GM13977 (cell line): ENCODE data around the gene CMC2.

Experiments used
- DNase-seq: peaks from one replicate; pipeline ENCODE4 v3.0.0; 2012; ENCODE audit warnings: low spot score
- CTCF ChIP-seq: IDR thresholded peaks from 2 replicates; pipeline ENCODE4 v1.5.1; 2012; ENCODE audit warnings: mild to moderate bottlenecking, control low read depth; ENCODE audit not compliant: insufficient read depth; ENCODE audit errors: extremely low read depth, missing control alignments
- in situ Hi-C: fragments of 300-500 bp; cut with MboI; formaldehyde crosslinking; loops from one replicate; pipeline ENCODE4 v1.12.0; 2022; ENCODE audit warnings: low sequenced_read_pairs, low pct_unique_long_range_greater_than_20kb, mixed read lengths, inconsistent platforms; ENCODE audit not compliant: unreplicated experiment

Gene CMC2

GRCh38 chr16:80958284-80958683 lies 48.4 kb downstream of the CMC2 start:
- in situ Hi-C loops: no loop called here
- TF ChIP-seq CTCF: no peak
- no peak for DNase-seq

- in situ Hi-C loops: no loop called here
- no peak for DNase-seq
- TF ChIP-seq CTCF: no peak
These were observed 51.7 kb downstream of the CMC2 start for GRCh38 chr16:80954985-80955384.

- in situ Hi-C loops: no loop called here
- DNase-seq: no peak
- TF ChIP-seq CTCF: peak; percentile 70
These were observed 57.7 kb downstream of the CMC2 start for GRCh38 chr16:80948886-80949493.

- no peak for DNase-seq
- TF ChIP-seq CTCF: no peak
- in situ Hi-C loops: no loop called here
These were observed 58.7 kb downstream of the CMC2 start for GRCh38 chr16:80947708-80948625.

- in situ Hi-C loops: no loop called here
- no peak for TF ChIP-seq CTCF
- DNase-seq: no peak
These were observed 59.4 kb downstream of the CMC2 start for GRCh38 chr16:80947239-80947638.

- in situ Hi-C loops: no loop called here
- no peak for TF ChIP-seq CTCF
- DNase-seq: no peak
These were observed 60.2 kb downstream of the CMC2 start for GRCh38 chr16:80946481-80946880.
